ENCODE measurements around the gene ANGPTL8. TPM values are rescaled to one million over a fixed set of nuclear protein-coding genes. Genes with fewer than 3 reads are reported as not detected.

The ANGPTL8 gene
- total and polyA plus RNA-seq, 2 experiments from 2014 or later = not detected

GRCh38 chr19:11221082-11221598 is 18.3 kb upstream of the ANGPTL8 start:
- DNase-seq (ENCODE audit: low spot score) (no peak), ATAC-seq (no peak)
- Mint-ChIP-seq H3K27ac (no peak overlapping the region), H3K36me3 (ENCODE audit: low read depth) (peaks cover 48% of the 10 kb centered on the region), H3K9me3 (peaks cover 8% of the 10 kb centered on the region; the same call in 2 of the 3 replicates), H3K4me3 (no peak overlapping the region), H3K27me3 (ENCODE audit: insufficient read depth, low read depth, poor library complexity) (peaks cover 4% of the 10 kb centered on the region), H3K4me1 (no peaks in the 10 kb centered on the region)
- Histone ChIP-seq H3K27me3 (ENCODE audit: insufficient read depth) (no peaks in the 10 kb centered on the region), H3K4me1 (ENCODE audit: insufficient read depth) (no peaks in the 10 kb centered on the region), H3F3A (replicated peaks; ENCODE audit: low read depth) (0 out of 2 replicates have a peak, but pooled peaks cover 3% of the 10 kb centered on the region), H3K27ac (ENCODE audit: low read depth) (no peak overlapping the region), H2AFZ (no peak overlapping the region), H3K4me2 (no peak overlapping the region), H4K20me1 (replicated peaks; ENCODE audit: insufficient read depth) (no peaks in the 10 kb centered on the region), H3K36me3 (ENCODE audit: insufficient read depth) (peaks cover 10% of the 10 kb centered on the region), H3K4me3 (no peak overlapping the region), H3K79me2 (replicated peaks; ENCODE audit: insufficient read depth) (no peaks in the 10 kb centered on the region), H3K9me2 (ENCODE audit: insufficient read depth) (no peaks in the 10 kb centered on the region)
- TF ChIP-seq CREB1 (CRISPR knock-in tag; IDR thresholded peaks at IDR 0.05; ENCODE audit: low read depth) (no peak), ETS1 (IDR thresholded peaks at IDR 0.05) (no peak), POLR2AphosphoS5 (IDR thresholded peaks at IDR 0.05; ENCODE audit: low read depth) (no peak), EZH2 (IDR thresholded peaks at IDR 0.05; ENCODE audit: low read depth, unreplicated experiment) (no peak), ZNF462 (CRISPR knock-in tag; IDR thresholded peaks at IDR 0.05) (no peak), REST (IDR thresholded peaks at IDR 0.05; ENCODE audit: unreplicated experiment) (no peak), JUNB (IDR thresholded peaks at IDR 0.05; ENCODE audit: unreplicated experiment) (no peak), EZH2phosphoT487 (IDR thresholded peaks at IDR 0.05; ENCODE audit: unreplicated experiment) (no peak), NANOG (IDR thresholded peaks at IDR 0.05; ENCODE audit: borderline replicate concordance) (no peak), STAT1 (IDR thresholded peaks at IDR 0.05; ENCODE audit: unreplicated experiment) (no peak), CTCF (conservative IDR thresholded peaks at IDR 0.05; ENCODE audit: low read depth in 2 of 2) (no peak), ZNF331 (CRISPR knock-in tag; IDR thresholded peaks at IDR 0.05; ENCODE audit: low read depth) (no peak)
